ENCODE measurements around the gene FILIP1L.

- no peak for TF ChIP-seq POU5F1 (IDR thresholded peaks at IDR 0.05; ENCODE audit: low read depth, low read length)
- TF ChIP-seq CTCF (IDR thresholded peaks at IDR 0.05; ENCODE audit: control extremely low read depth in 1 of 3, insufficient read depth in 1 of 3, low read depth in 1 of 3, low read length in 3 of 3), result no peak
- no peak for TF ChIP-seq JUND (IDR thresholded peaks at IDR 0.05; ENCODE audit: low read length)
- TF ChIP-seq POLR2A (IDR thresholded peaks at IDR 0.05; ENCODE audit: control extremely low read depth in 1 of 2, low read depth in 2 of 2, low read length in 2 of 2), result no peak
- TF ChIP-seq POLR2AphosphoS5 (IDR thresholded peaks at IDR 0.05; ENCODE audit: low read depth, low read length), result no peak
Observed at GRCh38 chr3:99895703-99896441, 218.4 kb downstream of the FILIP1L start.

Measured in H1 (cell line).